Osteoblast (primary cell): ENCODE results near the gene HMG20B. TPM values are rescaled to one million over a fixed set of nuclear protein-coding genes. Genes with fewer than 3 reads are reported as not detected.

Source experiments
- DNase-seq: peaks from one replicate; pipeline ENCODE4 v3.0.0; 2011; ENCODE audit warnings: low spot score, mixed read lengths; ENCODE audit not compliant: insufficient read length; ENCODE audit errors: missing footprints
- H2AFZ ChIP-seq: 2 replicates; pipeline ENCODE4 v1.6.0; 2011; ENCODE audit warnings: mild to moderate bottlenecking, low read length
- H3K27ac ChIP-seq: 2 replicates; pipeline ENCODE4 v1.5.1; 2011; ENCODE audit warnings: mild to moderate bottlenecking, low read depth, low read length, moderate library complexity
- H3K27me3 ChIP-seq: 2 replicates; pipeline ENCODE4 v1.6.0; 2012; ENCODE audit warnings: mild to moderate bottlenecking, control low read depth, inconsistent platforms, low read length, moderate library complexity; ENCODE audit not compliant: insufficient read depth
- H3K36me3 ChIP-seq: 2 replicates; pipeline ENCODE4 v1.5.1; 2011; ENCODE audit warnings: mild to moderate bottlenecking, low read length, control low read depth, moderate library complexity; ENCODE audit not compliant: insufficient read depth
- H3K4me1 ChIP-seq: 2 replicates; pipeline ENCODE4 v1.5.1; 2011; ENCODE audit warnings: mild to moderate bottlenecking, low read length, control low read depth, moderate library complexity; ENCODE audit not compliant: insufficient read depth
- H3K4me2 ChIP-seq: 2 replicates; pipeline ENCODE4 v1.6.0; 2011; ENCODE audit warnings: mild to moderate bottlenecking, low read length; ENCODE audit not compliant: insufficient read depth
- H3K4me3 ChIP-seq: fragments of 200-600 bp; sonication (generic); 3 replicates; pipeline ENCODE4 v1.5.1; 2012; ENCODE audit warnings: mild to moderate bottlenecking, low read length, inconsistent platforms; ENCODE audit not compliant: insufficient read depth
- H3K79me2 ChIP-seq: 2 replicates; pipeline ENCODE4 v1.6.0; 2012; ENCODE audit warnings: mild to moderate bottlenecking, low read length, control low read depth, inconsistent platforms; ENCODE audit not compliant: insufficient read depth
- H3K9me3 ChIP-seq: 2 replicates; pipeline ENCODE4 v1.5.1; 2011; ENCODE audit warnings: low read depth, low read length, control low read depth
- H4K20me1 ChIP-seq: 2 replicates; pipeline ENCODE4 v1.6.0; 2012; ENCODE audit warnings: mild to moderate bottlenecking, low read length, control low read depth; ENCODE audit not compliant: insufficient read depth
- total RNA-seq: library from RNA; depleted of rRNA; stranded (reverse); fragments of >200 nt; gene quantifications from 2 replicates; pipeline ENCODE4 v1.2.3, GENCODE V29; 2012
- TF ChIP-seq, protein P1 (sequence below): IDR thresholded peaks from 2 replicates; pipeline ENCODE4 v1.5.1; 2011; ENCODE audit warnings: mild to moderate bottlenecking, low read depth, low read length, moderate library complexity; ENCODE audit errors: extremely low read depth

HMG20B gene
- total RNA-seq, 1 donor, result 65.9 TPM

DNA sequence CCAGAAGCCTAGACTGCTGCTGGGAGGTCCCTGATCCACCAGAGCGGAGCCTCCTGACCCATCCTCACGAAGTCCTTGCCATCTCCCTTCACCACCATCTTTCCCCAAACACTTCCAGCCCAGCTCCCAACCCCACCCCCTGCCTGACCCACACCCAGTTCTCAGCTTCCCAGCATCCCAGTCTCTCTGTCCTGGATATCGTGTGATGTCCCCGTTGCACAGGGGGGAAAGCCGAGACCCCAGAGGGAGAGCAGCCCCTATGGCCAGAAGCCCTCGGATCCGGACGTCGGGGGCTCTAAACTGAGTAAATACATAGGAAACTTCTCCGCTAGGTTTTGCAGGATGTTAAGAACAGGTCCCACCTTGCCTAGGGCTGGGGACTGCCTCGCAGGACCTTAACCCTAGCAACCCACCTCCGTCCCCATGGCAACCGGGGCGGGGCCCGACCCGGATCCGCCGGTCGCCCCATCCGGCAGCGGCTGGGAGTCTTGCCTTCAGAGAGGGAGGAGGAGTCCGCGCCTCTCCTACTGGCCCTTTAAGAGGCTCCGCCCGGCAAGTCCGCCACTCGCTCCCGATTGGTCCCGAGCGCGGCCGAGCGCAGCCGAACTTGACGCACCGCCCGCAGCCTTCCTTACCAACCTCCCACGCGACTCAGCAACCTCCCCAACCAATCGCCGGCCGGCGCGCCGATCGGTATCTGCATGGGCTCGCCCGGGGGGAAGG lies 451 bp upstream of the HMG20B start:
- Histone ChIP-seq H2AFZ (peak overlapping the region; percentile 100), H3K4me3 (peak overlapping the region; percentile 84), H3K36me3 (peaks cover 11% of the 10 kb centered on the region), H3K79me2 (peaks cover 5% of the 10 kb centered on the region), H3K9me3 (no peaks in the 10 kb centered on the region), H3K4me2 (peak overlapping the region; percentile 94), H3K27me3 (no peaks in the 10 kb centered on the region), H3K27ac (peak overlapping the region; percentile 78), H4K20me1 (no peaks in the 10 kb centered on the region), H3K4me1 (peaks cover 7% of the 10 kb centered on the region)
- DNase-seq, result peak; percentile 100
- TF ChIP-seq, protein P1, sequence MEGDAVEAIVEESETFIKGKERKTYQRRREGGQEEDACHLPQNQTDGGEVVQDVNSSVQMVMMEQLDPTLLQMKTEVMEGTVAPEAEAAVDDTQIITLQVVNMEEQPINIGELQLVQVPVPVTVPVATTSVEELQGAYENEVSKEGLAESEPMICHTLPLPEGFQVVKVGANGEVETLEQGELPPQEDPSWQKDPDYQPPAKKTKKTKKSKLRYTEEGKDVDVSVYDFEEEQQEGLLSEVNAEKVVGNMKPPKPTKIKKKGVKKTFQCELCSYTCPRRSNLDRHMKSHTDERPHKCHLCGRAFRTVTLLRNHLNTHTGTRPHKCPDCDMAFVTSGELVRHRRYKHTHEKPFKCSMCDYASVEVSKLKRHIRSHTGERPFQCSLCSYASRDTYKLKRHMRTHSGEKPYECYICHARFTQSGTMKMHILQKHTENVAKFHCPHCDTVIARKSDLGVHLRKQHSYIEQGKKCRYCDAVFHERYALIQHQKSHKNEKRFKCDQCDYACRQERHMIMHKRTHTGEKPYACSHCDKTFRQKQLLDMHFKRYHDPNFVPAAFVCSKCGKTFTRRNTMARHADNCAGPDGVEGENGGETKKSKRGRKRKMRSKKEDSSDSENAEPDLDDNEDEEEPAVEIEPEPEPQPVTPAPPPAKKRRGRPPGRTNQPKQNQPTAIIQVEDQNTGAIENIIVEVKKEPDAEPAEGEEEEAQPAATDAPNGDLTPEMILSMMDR, result no peak

DNA sequence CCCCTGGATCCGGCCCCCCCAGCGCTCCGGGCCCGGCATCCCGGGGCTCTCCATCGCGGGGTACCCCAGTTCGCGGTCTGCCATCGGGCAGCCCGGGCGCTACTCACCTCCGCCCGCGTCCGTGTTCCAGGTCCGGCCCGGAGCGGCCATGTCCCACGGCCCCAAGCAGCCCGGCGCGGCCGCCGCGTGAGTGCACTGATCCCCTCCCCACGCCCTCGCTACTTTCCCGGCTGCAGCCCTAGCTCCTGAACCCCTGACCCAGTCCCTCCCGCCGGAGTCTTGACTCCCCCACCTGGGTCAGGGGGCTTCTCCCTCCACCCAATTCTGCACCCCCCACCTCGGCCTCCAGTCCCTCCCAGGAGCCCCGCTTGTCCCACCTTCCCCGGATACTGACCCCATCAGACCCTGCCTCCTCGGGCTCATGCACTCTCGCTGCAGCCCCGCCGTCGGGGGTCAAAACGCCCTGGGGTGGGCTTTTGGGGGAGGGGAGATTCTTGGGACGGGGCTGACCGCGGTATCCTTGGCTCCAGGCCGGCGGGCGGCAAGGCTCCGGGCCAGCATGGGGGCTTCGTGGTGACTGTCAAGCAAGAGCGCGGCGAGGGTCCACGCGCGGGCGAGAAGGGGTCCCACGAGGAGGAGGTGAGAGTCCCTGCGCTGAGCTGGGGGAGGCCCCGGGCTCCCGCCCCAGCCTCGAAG lies 566 bp downstream of the HMG20B start:
- peak overlapping the region; percentile 35 for H2AFZ ChIP-seq
- peak overlapping the region; percentile 86 for H3K4me2 ChIP-seq
- no peaks in the 10 kb centered on the region for H3K27me3 ChIP-seq
- peaks cover 5% of the 10 kb centered on the region for H3K79me2 ChIP-seq
- DNase-seq, result peak; percentile 81
- TF ChIP-seq, protein P1, result no peak
- H4K20me1 ChIP-seq, result no peaks in the 10 kb centered on the region
- H3K27ac ChIP-seq, result peak overlapping the region; percentile 41
- H3K4me1 ChIP-seq, result peaks cover 7% of the 10 kb centered on the region
- H3K36me3 ChIP-seq, result peaks cover 11% of the 10 kb centered on the region
- H3K9me3 ChIP-seq, result no peaks in the 10 kb centered on the region
- peak overlapping the region; percentile 90 for H3K4me3 ChIP-seq

DNA sequence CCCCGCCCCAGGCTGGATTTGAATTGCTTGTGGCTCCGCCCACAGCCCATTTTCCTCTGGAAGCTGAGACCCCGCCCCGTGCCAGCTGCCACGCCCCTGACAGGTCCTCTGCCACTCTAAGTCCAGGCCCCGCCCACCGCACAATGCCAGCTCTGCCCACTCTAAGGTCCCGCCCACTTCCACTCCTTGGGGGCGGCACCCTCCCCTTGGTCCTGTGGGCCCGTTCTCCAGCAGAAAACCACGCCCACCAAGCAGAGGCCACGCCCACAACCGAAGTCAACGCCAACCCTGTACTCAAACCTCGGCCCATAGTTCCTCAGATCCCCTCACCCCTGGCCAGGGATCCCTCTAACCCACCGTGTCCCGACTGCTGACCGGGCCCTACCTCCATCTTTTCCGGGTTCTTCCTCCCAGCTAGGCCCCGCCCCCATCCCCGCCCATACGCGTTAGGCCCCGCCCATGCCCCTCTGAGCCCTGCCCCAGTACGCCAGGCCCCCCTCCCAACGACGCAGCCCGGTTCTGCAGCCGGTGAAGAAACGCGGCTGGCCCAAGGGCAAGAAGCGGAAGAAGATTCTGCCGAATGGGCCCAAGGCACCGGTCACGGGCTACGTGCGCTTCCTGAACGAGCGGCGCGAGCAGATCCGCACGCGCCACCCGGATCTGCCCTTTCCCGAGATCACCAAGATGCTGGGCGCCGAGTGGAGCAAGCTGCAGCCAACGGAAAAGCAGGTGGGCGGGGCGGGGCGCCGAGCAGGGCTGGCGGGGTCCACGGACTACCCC lies 1.3 kb downstream of the HMG20B start:
- H3K4me1 ChIP-seq, result peaks cover 7% of the 10 kb centered on the region
- no peak overlapping the region for H2AFZ ChIP-seq
- no peaks in the 10 kb centered on the region for H3K9me3 ChIP-seq
- H3K27ac ChIP-seq, result no peak overlapping the region
- TF ChIP-seq, protein P1, result no peak
- peaks cover 11% of the 10 kb centered on the region for H3K36me3 ChIP-seq
- H4K20me1 ChIP-seq, result no peaks in the 10 kb centered on the region
- DNase-seq, result peak; percentile 99
- no peaks in the 10 kb centered on the region for H3K27me3 ChIP-seq
- peaks cover 5% of the 10 kb centered on the region for H3K79me2 ChIP-seq
- H3K4me3 ChIP-seq, result peak overlapping the region; percentile 90
- H3K4me2 ChIP-seq, result peak overlapping the region; percentile 86
